Endothelial cell of umbilical vein (primary cell): ENCODE results near the gene TMUB2. TPM values are rescaled to one million over a fixed set of nuclear protein-coding genes. Genes with fewer than 3 reads are reported as not detected.

Experiments
- BruUV-seq: library from RNA; stranded (reverse); fragments of 400-500 nt; replicated peaks from 2 replicates; lab custom pipeline; 2021; lab: Mats Ljungman, UMichigan
- CTCF ChIA-PET: fragments of 300-600, 350-600 bp; sonication (Branson Sonifier 250); formaldehyde crosslinking; loops from one replicate; lab custom pipeline; 2021; ENCODE audit warnings: antibody characterized with exemption, inconsistent platforms; lab: Charles Lee
- POLR2A ChIA-PET: fragments of 300-600, 350-600 bp; sonication (Branson Sonifier 250); formaldehyde crosslinking; loops from one replicate; lab custom pipeline; 2021; ENCODE audit warnings: antibody characterized with exemption, inconsistent platforms; lab: Charles Lee
- DNase-seq: peaks from one replicate; pipeline ENCODE4 v3.0.0-alpha.2; 2011; ENCODE audit warnings: low read depth, low spot score
- FAIRE-seq: peaks from 2 replicates; lab custom pipeline; 2011; peaks lifted over from hg19 to GRCh38; lab: Jason Lieb, UNC
- H2AFZ ChIP-seq: 2 replicates; pipeline ENCODE4 v1.6.0; 2012; ENCODE audit warnings: low read depth, low read length, control low read depth, inconsistent platforms
- H3K27ac ChIP-seq: 2 replicates; pipeline ENCODE4 v1.5.1; 2011; ENCODE audit warnings: low read depth, mild to moderate bottlenecking, control low read depth, low read length, moderate library complexity; ENCODE audit not compliant: insufficient read depth
- H3K27me3 ChIP-seq, 2 experiments: 2 replicates each; pipeline versions ENCODE4 v1.6.0 to v1.6.1; 2011; ENCODE audit warnings: low read length in 2 of 2, mixed read lengths in 1 of 2; ENCODE audit not compliant: control insufficient read depth in 2 of 2, insufficient read depth in 2 of 2
- H3K36me3 ChIP-seq, 2 experiments: 2 replicates in 1 of 2; 3 replicates in 1 of 2; pipeline ENCODE4 v1.5.1; 2011; ENCODE audit warnings: low read length in 2 of 2, mild to moderate bottlenecking in 1 of 2, moderate library complexity in 1 of 2; ENCODE audit not compliant: control insufficient read depth in 2 of 2, insufficient read depth in 2 of 2; ENCODE audit errors: extremely low read depth in 1 of 2
- H3K4me1 ChIP-seq: 3 replicates; pipeline ENCODE4 v1.5.1; 2011; ENCODE audit warnings: mild to moderate bottlenecking, low read length; ENCODE audit not compliant: control insufficient read depth, insufficient read depth; ENCODE audit errors: extremely low read depth
- H3K4me2 ChIP-seq: 2 replicates; pipeline ENCODE4 v1.6.1; 2011; ENCODE audit warnings: low read length, control low read depth, mixed read lengths; ENCODE audit not compliant: insufficient read depth
- H3K4me3 ChIP-seq, 3 experiments: fragments of 200-600 bp in 1 of 3; sonication (generic), shearing (Covaris generic) in 1 of 3; replicated peaks in 1 of 3; 2 replicates each; pipeline ENCODE4 v1.5.1; 2011 to 2016; ENCODE audit warnings: control low read depth in 3 of 3, low read length in 3 of 3, mild to moderate bottlenecking in 2 of 3, inconsistent platforms in 1 of 3, low read depth in 1 of 3, moderate library complexity in 1 of 3; ENCODE audit not compliant: insufficient read depth in 1 of 3
- H3K79me2 ChIP-seq: 2 replicates; pipeline ENCODE4 v1.6.0; 2012; ENCODE audit warnings: low read length, inconsistent platforms; ENCODE audit not compliant: control insufficient read depth, insufficient read depth
- H3K9ac ChIP-seq: replicated peaks from 2 replicates; pipeline ENCODE3; 2011; ENCODE audit warnings: low read length, control low read depth; ENCODE audit not compliant: insufficient read depth; ENCODE audit errors: extremely low read depth
- H3K9me1 ChIP-seq: replicated peaks from 3 replicates; pipeline ENCODE4 v1.6.0; 2011; ENCODE audit warnings: mild to moderate bottlenecking, low read length; ENCODE audit not compliant: control insufficient read depth, insufficient read depth; ENCODE audit errors: extremely low read depth
- H3K9me3 ChIP-seq: replicated peaks from 2 replicates; pipeline ENCODE4 v1.5.1; 2012; ENCODE audit warnings: low read length, inconsistent platforms; ENCODE audit not compliant: control insufficient read depth, insufficient read depth
- H4K20me1 ChIP-seq: replicated peaks from 2 replicates; pipeline ENCODE3; 2011; ENCODE audit warnings: mild to moderate bottlenecking, low read length; ENCODE audit not compliant: control insufficient read depth, insufficient read depth; ENCODE audit errors: extremely low read depth
- EZH2 ChIP-seq: IDR thresholded peaks from 2 replicates; pipeline ENCODE4 v1.6.1; 2012; ENCODE audit warnings: borderline replicate concordance, low read depth, mild to moderate bottlenecking, moderate library complexity, low read length, inconsistent platforms; ENCODE audit not compliant: severe bottlenecking
- FOS ChIP-seq: IDR thresholded peaks from 2 replicates; pipeline ENCODE4 v1.6.1; 2011; ENCODE audit warnings: mild to moderate bottlenecking, low read length, moderate library complexity, borderline replicate concordance; ENCODE audit not compliant: insufficient read depth
- GATA2 ChIP-seq: IDR thresholded peaks from 2 replicates; pipeline ENCODE4 v1.7.0; 2011; ENCODE audit warnings: low read depth, mild to moderate bottlenecking, moderate library complexity, mixed read lengths, low read length; ENCODE audit not compliant: insufficient read length, insufficient read depth
- JUN ChIP-seq: IDR thresholded peaks from 2 replicates; pipeline ENCODE4 v1.6.1; 2011; ENCODE audit warnings: borderline replicate concordance, low read depth; ENCODE audit not compliant: insufficient read length, insufficient read depth
- MYC ChIP-seq: IDR thresholded peaks from one replicate; pipeline ENCODE4 v1.6.1; 2011; ENCODE audit warnings: mild to moderate bottlenecking, low read depth, low read length
- POLR2A ChIP-seq: IDR thresholded peaks from 2 replicates; pipeline ENCODE4 v1.6.1; 2012; ENCODE audit warnings: low read depth, mild to moderate bottlenecking, control low read depth, low read length
- POLR2AphosphoS5 ChIP-seq: IDR thresholded peaks from 2 replicates; pipeline ENCODE4 v1.6.1; 2012; ENCODE audit warnings: low read depth, mild to moderate bottlenecking, control low read depth, low read length, moderate library complexity; ENCODE audit not compliant: insufficient read depth
- dilution Hi-C: fragments of 300-500 bp; cut with MboI; formaldehyde crosslinking; loops from one replicate; pipeline ENCODE4 v1.15.0; 2019; ENCODE audit warnings: low sequenced_read_pairs; ENCODE audit not compliant: extremely low pct_ligation_motif_present
- intact Hi-C: fragments of 100-400 bp; cut with micrococcal nuclease; formaldehyde crosslinking; loops from one replicate; pipeline ENCODE4 v1.10.0; 2022
- polyA plus RNA-seq, 4 experiments: library from polyadenylated mRNA; depleted of rRNA in 3 of 4; stranded (reverse) in 3 of 4; unstranded in 1 of 4; fragments of >200 nt; gene quantifications; 2 replicates each; pipeline versions ENCODE4 v1.2.1 to v1.2.3, GENCODE V29; 2011 to 2012; ENCODE audit warnings: missing spikeins in 1 of 4
- total RNA-seq: library from RNA; stranded (reverse); gene quantifications from 2 replicates; pipeline ENCODE4 v1.2.3, GENCODE V29; 2021
- TF ChIP-seq, protein P1 (sequence below): IDR thresholded peaks from 2 replicates; pipeline ENCODE4 v1.6.1; 2011; ENCODE audit not compliant: insufficient read depth, insufficient read length
- TF ChIP-seq, protein P2 (sequence below), 2 donors: IDR thresholded peaks; 1 replicate in 1 of 2; 2 replicates in 1 of 2; pipeline ENCODE4 v1.5.1; 2011; ENCODE audit warnings: low read length in 2 of 2, mild to moderate bottlenecking in 2 of 2, moderate library complexity in 2 of 2, control low read depth in 1 of 2, inconsistent platforms in 1 of 2, low read depth in 1 of 2; ENCODE audit not compliant: insufficient read depth in 1 of 2; ENCODE audit errors: extremely low read depth in 1 of 2

The TMUB2 gene
- total and polyA plus RNA-seq, 2 donors (not counting 3 experiments of a cell fraction or from before 2014, with no cell fraction given) = 43.6 to 72.5 TPM

DNA sequence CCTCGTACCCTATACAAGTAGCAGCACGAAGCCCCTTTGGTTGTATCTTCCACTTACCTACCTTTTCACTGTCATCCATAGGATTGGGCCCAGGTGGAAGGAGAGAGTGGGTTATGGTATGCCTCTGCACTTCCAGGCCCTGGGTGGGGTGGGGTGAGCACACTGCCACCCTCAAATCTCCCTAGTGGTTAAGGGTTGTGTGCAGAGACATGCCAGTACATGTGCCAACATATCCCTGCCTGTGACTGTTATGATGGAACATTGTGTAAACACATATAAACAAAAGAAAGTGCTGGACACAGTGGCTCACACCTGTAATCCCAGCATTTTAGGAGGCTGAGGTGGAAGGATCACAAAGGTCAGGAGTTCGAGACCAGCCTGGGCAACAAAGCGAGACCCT, 33.9 kb upstream of the TMUB2 start:
- CTCF ChIA-PET = interaction anchor here (1.5 kb wide), 1 partner anchor 15 kb away, joined by 5 read pairs; no protein-coding TSS in a partner anchor
- FAIRE-seq (no peak), DNase-seq (no peak)
- dilution Hi-C loops = no loop called here
- H3K27ac ChIP-seq = no peak overlapping the region
- H3K4me3 ChIP-seq = no peak overlapping the region
- H4K20me1 ChIP-seq = no peaks in the 10 kb centered on the region
- H3K36me3 ChIP-seq = peaks cover 0 to 2% of the 10 kb centered on the region in 2 experiments
- intact Hi-C loops = no loop called here
- H3K27me3 ChIP-seq = no peaks in the 10 kb centered on the region
- H3K79me2 ChIP-seq = peaks cover 8% of the 10 kb centered on the region
- no peak overlapping the region for H3K9ac ChIP-seq
- BruUV-seq = no TSS peak
- no peaks in the 10 kb centered on the region for H3K9me3 ChIP-seq
- no peak overlapping the region for H3K4me2 ChIP-seq
- POLR2A ChIA-PET = no interaction called here
- no peaks in the 10 kb centered on the region for H3K4me1 ChIP-seq
- no peak overlapping the region for H2AFZ ChIP-seq
- H3K9me1 ChIP-seq = no peaks in the 10 kb centered on the region
- TF ChIP-seq MYC = no peak
- no peak for TF ChIP-seq POLR2A
- no peak for TF ChIP-seq FOS
- TF ChIP-seq POLR2AphosphoS5 = no peak
- TF ChIP-seq EZH2 = no peak
- TF ChIP-seq, protein P1, sequence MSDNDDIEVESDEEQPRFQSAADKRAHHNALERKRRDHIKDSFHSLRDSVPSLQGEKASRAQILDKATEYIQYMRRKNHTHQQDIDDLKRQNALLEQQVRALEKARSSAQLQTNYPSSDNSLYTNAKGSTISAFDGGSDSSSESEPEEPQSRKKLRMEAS = no peak
- TF ChIP-seq JUN = no peak
- TF ChIP-seq, protein P2, sequence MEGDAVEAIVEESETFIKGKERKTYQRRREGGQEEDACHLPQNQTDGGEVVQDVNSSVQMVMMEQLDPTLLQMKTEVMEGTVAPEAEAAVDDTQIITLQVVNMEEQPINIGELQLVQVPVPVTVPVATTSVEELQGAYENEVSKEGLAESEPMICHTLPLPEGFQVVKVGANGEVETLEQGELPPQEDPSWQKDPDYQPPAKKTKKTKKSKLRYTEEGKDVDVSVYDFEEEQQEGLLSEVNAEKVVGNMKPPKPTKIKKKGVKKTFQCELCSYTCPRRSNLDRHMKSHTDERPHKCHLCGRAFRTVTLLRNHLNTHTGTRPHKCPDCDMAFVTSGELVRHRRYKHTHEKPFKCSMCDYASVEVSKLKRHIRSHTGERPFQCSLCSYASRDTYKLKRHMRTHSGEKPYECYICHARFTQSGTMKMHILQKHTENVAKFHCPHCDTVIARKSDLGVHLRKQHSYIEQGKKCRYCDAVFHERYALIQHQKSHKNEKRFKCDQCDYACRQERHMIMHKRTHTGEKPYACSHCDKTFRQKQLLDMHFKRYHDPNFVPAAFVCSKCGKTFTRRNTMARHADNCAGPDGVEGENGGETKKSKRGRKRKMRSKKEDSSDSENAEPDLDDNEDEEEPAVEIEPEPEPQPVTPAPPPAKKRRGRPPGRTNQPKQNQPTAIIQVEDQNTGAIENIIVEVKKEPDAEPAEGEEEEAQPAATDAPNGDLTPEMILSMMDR (IDR thresholded peaks at IDR 0.05; ENCODE audit: extremely low read depth in 1 of 2, insufficient read depth in 1 of 2, low read depth in 1 of 2, low read length in 2 of 2) = no peak
- TF ChIP-seq GATA2 = no peak
